IPS-18a (cell line): ENCODE results near the gene SOX30.
"Not testable (repeated sequence)": the region's sequence is repeated elsewhere in the genome, so short reads cannot be mapped to it uniquely, and the experiment has no call there.

ENCODE experiments used
- H3K27ac ChIP-seq: one replicate; pipeline ENCODE4 v1.5.1; 2013; ENCODE audit warnings: low read length
- H3K27me3 ChIP-seq: one replicate; pipeline ENCODE4 v1.6.1; 2013; ENCODE audit warnings: mild to moderate bottlenecking, low read length; ENCODE audit not compliant: control insufficient read depth, insufficient read depth
- H3K36me3 ChIP-seq: one replicate; pipeline ENCODE4 v1.6.1; 2013; ENCODE audit warnings: low read depth, low read length; ENCODE audit not compliant: control insufficient read depth
- H3K4me1 ChIP-seq: one replicate; pipeline ENCODE4 v1.6.1; 2013; ENCODE audit warnings: low read depth, low read length; ENCODE audit not compliant: control insufficient read depth
- H3K4me3 ChIP-seq: one replicate; pipeline ENCODE4 v1.5.1; 2013; ENCODE audit warnings: low read length
- H3K9ac ChIP-seq: one replicate; pipeline ENCODE4 v1.6.1; 2013; ENCODE audit warnings: mild to moderate bottlenecking, low read length, moderate library complexity
- H3K9me3 ChIP-seq: one replicate; pipeline ENCODE4 v1.6.1; 2013; ENCODE audit warnings: low read depth, low read length; ENCODE audit not compliant: control insufficient read depth

SOX30 gene

GRCh38 chr5:157652377-157652692 is at the start of gene SOX30:
TSS of gene SOX30 (minus strand) at chr5:157652438. CDS start at chr5:157652078, 360 bp downstream.
- Histone ChIP-seq H3K27me3 (no peaks in the 10 kb centered on the region), H3K9me3 (peaks cover 6% of the 10 kb centered on the region)

GRCh38 chr5:157698674-157699073 is 46.4 kb upstream of the SOX30 start:
- H3K4me1 ChIP-seq, H3K9ac ChIP-seq, H3K36me3 ChIP-seq, H3K4me3 ChIP-seq, H3K27ac ChIP-seq, H3K27me3 ChIP-seq: not testable (repeated sequence)
- H3K9me3 ChIP-seq, result peaks cover 13% of the 10 kb centered on the region

More at GRCh38 chr5:157652377-157652692, at the start of gene SOX30:
- H3K27ac ChIP-seq, result no peak within 1 kb of the TSS
- no peak within 1 kb of the TSS for H3K4me3 ChIP-seq
- no peak within 1 kb of the TSS for H3K9ac ChIP-seq
- H3K4me1 ChIP-seq, result no peaks in the 10 kb centered on the region
- H3K36me3 ChIP-seq, result no peaks in the 10 kb centered on the region

- not testable (repeated sequence) for H3K9me3 ChIP-seq, H3K4me3 ChIP-seq, H3K27ac ChIP-seq, H3K9ac ChIP-seq, H3K4me1 ChIP-seq, H3K27me3 ChIP-seq, H3K36me3 ChIP-seq
Observed at GRCh38 chr5:157696154-157696553, 43.9 kb upstream of the SOX30 start.

- not testable (repeated sequence) for H3K36me3 ChIP-seq, H3K27ac ChIP-seq, H3K4me1 ChIP-seq, H3K9ac ChIP-seq, H3K9me3 ChIP-seq, H3K27me3 ChIP-seq, H3K4me3 ChIP-seq
Observed at GRCh38 chr5:157693816-157694215, 41.6 kb upstream of the SOX30 start.

GRCh38 chr5:157690690-157691433 is 38.6 kb upstream of the SOX30 start:
- Histone ChIP-seq H3K27ac (no peak overlapping the region), H3K27me3 (no peaks in the 10 kb centered on the region), H3K4me1 (no peaks in the 10 kb centered on the region), H3K9ac (no peak overlapping the region), H3K9me3 (no peaks in the 10 kb centered on the region), H3K36me3 (no peaks in the 10 kb centered on the region), H3K4me3 (no peak overlapping the region)

GRCh38 chr5:157689942-157690689 is 37.9 kb upstream of the SOX30 start:
- Histone ChIP-seq H3K27ac (no peak overlapping the region), H3K9ac (no peak overlapping the region), H3K4me1 (no peaks in the 10 kb centered on the region), H3K27me3 (no peaks in the 10 kb centered on the region), H3K9me3 (no peaks in the 10 kb centered on the region), H3K36me3 (no peaks in the 10 kb centered on the region), H3K4me3 (no peak overlapping the region)

- Histone ChIP-seq H3K9me3 (no peaks in the 10 kb centered on the region), H3K9ac (no peak overlapping the region), H3K4me3 (no peak overlapping the region), H3K36me3 (no peaks in the 10 kb centered on the region), H3K4me1 (no peaks in the 10 kb centered on the region), H3K27ac (no peak overlapping the region), H3K27me3 (no peaks in the 10 kb centered on the region)
Observed at GRCh38 chr5:157687198-157687554, 34.9 kb upstream of the SOX30 start.

GRCh38 chr5:157686276-157687197 is 34.3 kb upstream of the SOX30 start:
- H3K36me3 ChIP-seq, H3K9me3 ChIP-seq, H3K27me3 ChIP-seq, H3K9ac ChIP-seq, H3K4me3 ChIP-seq, H3K27ac ChIP-seq, H3K4me1 ChIP-seq: not testable (repeated sequence)

GRCh38 chr5:157682257-157682656 is 30.0 kb upstream of the SOX30 start:
- H3K36me3 ChIP-seq, result no peaks in the 10 kb centered on the region
- H3K9me3 ChIP-seq, result no peaks in the 10 kb centered on the region
- H3K9ac ChIP-seq, result no peak overlapping the region
- H3K27me3 ChIP-seq, result no peaks in the 10 kb centered on the region
- no peaks in the 10 kb centered on the region for H3K4me1 ChIP-seq
- no peak overlapping the region for H3K27ac ChIP-seq
- H3K4me3 ChIP-seq, result no peak overlapping the region

GRCh38 chr5:157681048-157681447 is 28.8 kb upstream of the SOX30 start:
- no peaks in the 10 kb centered on the region for H3K36me3 ChIP-seq
- no peak overlapping the region for H3K9ac ChIP-seq
- no peak overlapping the region for H3K27ac ChIP-seq
- no peaks in the 10 kb centered on the region for H3K9me3 ChIP-seq
- no peak overlapping the region for H3K4me3 ChIP-seq
- H3K4me1 ChIP-seq, result no peaks in the 10 kb centered on the region
- no peaks in the 10 kb centered on the region for H3K27me3 ChIP-seq

- Histone ChIP-seq H3K27me3 (no peaks in the 10 kb centered on the region), H3K9me3 (no peaks in the 10 kb centered on the region), H3K4me3 (no peak overlapping the region), H3K9ac (no peak overlapping the region), H3K4me1 (no peaks in the 10 kb centered on the region), H3K36me3 (no peaks in the 10 kb centered on the region), H3K27ac (no peak overlapping the region)
Observed at GRCh38 chr5:157680239-157680638, 28.0 kb upstream of the SOX30 start.
